Measurements from ENCODE around the gene ARHGEF37. TPM values are rescaled to one million over a fixed set of nuclear protein-coding genes. Genes with fewer than 3 reads are reported as not detected.
"Not testable (repeated sequence)": the region's sequence is repeated elsewhere in the genome, so short reads cannot be mapped to it uniquely, and the experiment has no call there.

Gene ARHGEF37
- total RNA-seq, 2 donors from 2014 or later: 14.2 to 23.5 TPM

DNA sequence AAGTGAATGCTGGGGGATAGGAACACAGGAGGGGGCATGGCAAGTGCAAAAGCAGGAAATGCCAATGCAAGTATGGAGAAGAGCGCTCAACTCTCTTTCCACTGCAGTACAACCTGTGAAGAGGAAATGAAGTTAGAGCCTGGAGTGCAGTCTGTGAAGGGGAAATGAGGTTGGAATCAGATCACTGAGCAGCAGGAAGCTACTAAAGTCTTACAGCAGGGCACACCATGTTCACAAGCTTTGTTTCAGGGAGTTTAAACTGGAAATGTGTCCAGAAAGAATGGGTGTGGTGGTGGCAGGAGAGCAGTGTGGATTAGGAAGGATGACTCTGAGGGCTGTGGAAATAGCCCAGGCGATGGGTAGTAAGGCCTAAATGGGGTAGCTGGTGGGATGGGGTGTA lies 15.4 kb downstream of the ARHGEF37 start:
- intact Hi-C loops (cut with DNase I, micrococcal nuclease): no loop called here
- ATAC-seq (peak; percentile 68), DNase-seq (no peak)

DNA sequence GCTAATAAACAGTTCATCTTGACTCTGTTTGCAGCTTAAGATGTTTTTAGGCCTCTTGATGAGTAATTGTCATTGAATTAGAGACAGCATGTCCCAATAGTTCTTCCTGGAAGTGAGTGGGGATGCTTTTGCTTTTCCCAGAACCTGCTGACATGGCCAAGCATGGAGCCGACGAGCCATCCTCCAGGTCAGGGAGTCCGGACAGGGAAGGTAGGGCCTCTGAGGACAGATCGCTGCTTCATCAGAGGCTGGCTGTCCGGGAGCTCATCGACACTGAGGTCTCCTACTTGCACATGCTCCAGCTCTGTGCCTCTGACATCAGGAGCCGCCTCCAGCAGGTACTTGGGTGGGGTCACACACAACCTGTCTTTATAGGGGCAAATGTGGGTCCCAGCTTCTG lies 16.3 kb downstream of the ARHGEF37 start:
- ATAC-seq (no peak), DNase-seq (no peak)
- intact Hi-C loops (cut with DNase I, micrococcal nuclease): no loop called here

DNA sequence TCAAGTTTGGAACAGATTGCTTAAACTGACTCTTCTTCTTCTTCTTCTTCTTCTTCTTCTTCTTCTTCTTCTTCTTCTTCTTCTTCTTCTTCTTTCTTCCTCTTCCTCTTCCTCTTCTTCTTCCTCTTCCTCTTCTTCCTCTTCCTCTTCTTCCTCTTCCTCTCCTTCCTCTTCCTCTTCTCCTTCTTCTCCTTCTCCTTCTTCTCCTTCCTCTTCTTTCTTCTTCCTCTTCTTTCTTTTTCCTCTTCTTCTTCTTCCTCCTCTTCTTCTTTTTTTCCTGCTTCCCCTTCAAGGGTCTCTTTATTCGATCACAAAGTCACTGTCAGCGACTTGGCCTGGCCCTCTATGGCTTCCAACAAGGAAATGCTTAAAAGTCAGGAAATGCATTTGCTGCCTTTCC lies 16.9 kb downstream of the ARHGEF37 start:
- ATAC-seq; intact Hi-C loops (cut with DNase I, micrococcal nuclease): not testable (repeated sequence)

DNA sequence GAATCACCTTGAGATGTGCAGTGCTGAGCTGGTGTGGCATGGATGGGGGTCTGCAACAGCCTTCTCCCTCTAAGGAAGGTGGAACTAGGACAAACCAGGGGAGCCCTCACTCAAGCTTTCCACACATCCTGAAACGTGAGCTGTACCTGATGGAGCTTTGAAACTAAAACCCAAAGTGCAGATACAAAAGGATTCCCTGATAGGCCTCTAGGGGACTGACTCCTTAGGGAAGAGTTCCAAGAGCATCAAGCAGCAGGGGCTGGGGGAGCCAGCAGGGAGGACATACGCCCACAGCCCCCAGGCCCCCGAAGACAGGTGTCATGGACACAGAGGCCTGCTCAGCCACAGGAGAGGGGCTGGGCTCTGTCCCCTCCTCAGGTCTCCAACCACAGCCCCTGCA lies 17.7 kb downstream of the ARHGEF37 start:
- DNase-seq (no peak), ATAC-seq (no peak)
- intact Hi-C loops (cut with DNase I, micrococcal nuclease): no loop called here

More for the DNA sequence above, 16.9 kb downstream of the ARHGEF37 start:
- not testable (repeated sequence) for DNase-seq

DNA sequence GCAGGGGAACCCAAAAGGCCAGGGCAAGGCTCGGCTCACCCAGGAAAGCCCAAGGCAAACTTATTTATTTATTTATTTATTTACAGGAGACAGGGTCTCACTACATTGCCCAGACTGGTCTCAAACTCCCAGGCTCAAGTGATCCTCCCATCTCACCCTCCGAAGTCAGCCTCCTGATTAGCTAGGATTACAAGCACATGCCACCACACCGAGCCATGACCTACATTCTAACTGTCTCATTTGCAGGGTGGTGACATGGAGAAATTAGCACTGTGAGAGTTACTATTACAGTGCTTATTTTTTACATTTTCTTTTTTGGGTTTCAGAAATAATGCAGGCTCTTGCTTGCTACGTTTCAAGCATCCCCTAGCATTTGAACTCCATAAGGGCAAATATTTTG lies 18.1 kb downstream of the ARHGEF37 start:
- DNase-seq (no peak), ATAC-seq (no peak)
- intact Hi-C loops (cut with DNase I, micrococcal nuclease): no loop called here

DNA sequence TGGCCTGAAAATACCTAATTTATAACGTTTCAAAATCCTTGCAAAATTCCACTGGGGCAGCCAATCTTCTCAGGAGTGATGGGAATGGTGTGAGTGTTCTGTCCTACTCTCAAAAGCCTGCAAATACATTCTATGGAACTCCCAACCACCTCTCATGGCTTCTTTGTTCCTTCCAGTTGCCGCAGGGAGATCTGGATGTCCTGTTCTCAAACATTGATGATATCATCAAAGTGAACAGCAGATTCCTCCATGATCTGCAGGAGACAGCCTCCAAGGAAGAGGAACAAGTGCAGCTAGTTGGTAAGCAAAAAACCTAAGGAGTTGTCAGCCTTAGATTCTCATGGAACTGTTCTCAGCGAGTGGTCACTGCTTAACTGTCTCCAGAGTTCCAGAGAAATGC lies 19.6 kb downstream of the ARHGEF37 start:
- DNase-seq (no peak), ATAC-seq (no peak)
- intact Hi-C loops (cut with DNase I, micrococcal nuclease): no loop called here

DNA sequence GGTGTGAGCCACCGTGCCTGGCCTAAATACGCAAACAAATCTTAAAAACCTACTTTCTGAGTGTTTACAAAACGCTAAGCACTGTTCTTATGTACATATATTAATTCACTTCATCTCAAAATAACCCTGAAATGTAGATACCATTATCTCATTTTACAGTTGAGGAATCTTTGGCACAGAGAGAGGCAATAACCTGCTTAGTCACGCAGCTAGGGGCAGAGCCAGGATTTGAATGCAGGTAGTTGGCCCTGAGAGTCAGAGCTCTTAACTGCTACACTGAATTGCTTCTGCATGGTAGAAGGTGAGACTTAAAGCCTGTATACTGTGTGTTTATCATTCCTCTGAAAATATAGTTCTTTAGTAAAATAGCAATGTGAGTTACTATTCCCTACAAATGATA lies 21.9 kb downstream of the ARHGEF37 start:
- intact Hi-C loops (cut with DNase I, micrococcal nuclease): no loop called here
- DNase-seq (no peak), ATAC-seq (peak; percentile 66)

DNA sequence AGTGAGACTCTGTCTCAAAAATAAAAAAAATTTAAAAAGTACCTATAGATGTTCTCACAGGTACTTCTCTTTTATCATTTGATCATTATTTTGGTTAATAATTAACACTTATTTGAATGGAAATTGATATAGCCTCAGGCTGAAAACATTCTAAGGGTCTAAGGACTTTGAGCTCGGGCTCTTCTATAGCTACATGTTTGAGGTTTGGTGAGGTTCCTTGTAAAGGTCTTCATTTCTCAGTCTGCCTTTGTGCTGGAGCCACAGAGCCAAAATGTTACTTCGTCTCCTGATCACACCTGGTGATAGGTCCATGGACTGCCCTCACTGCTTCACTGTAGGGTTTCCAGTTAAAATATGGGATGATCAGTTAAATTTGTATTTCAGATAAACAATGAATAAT lies 22.6 kb downstream of the ARHGEF37 start:
- DNase-seq (no peak), ATAC-seq (peak; percentile 21)
- intact Hi-C loops (cut with DNase I, micrococcal nuclease): no loop called here

DNA sequence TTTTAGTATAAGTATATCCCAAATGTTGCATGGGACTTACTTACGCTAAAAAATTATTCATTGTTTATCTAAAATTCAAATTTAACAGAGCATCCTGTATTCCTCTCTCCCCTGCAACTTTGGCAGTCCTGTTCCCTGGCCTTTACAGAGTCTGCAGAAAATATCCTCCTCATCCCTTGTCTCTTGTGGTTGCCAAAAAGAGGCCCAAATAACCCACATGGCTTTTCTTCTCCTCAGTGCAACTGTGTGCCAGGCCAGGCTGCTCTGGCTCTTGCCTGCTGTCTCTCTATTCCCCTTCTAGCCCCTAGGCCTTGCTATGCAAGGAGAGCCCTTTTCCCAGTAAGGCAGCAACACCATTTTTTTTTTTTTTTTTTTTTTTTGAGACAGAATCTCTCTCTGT lies 23.0 kb downstream of the ARHGEF37 start:
- DNase-seq: no peak
- intact Hi-C loops (cut with DNase I, micrococcal nuclease): no loop called here
- ATAC-seq: no peak

DNA sequence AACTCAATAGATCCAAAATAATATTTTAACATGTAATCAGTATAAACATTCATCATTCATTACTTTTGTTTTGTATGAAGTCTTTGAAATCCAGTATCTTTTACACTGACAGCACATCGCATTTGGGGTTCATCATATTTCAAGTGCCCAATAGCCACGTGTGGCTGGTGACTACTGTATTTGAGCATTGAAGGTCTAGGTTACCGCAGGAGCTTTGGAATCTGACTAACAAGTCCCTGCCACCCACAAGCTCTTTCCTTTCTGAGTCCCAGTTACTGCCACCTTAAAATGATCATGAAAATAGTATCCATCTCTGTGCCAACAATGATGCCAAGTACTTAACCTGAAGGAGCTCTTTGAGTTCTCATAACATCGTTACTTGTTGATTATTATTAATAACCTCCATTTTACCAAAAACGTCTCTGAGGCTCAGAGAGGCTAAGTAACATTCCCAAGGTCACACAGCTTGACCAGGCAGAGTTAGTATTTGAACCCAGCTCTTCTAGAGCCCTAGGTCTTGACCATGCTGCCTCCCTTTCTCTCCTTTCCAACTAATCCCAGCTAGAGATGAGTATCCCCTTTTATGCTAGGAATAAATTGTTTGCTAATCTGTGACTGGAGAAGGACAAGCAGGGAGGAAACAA lies 24.2 kb downstream of the ARHGEF37 start:
- intact Hi-C loops (cut with DNase I, micrococcal nuclease): no loop called here
- DNase-seq: no peak
- no peak for ATAC-seq

DNA sequence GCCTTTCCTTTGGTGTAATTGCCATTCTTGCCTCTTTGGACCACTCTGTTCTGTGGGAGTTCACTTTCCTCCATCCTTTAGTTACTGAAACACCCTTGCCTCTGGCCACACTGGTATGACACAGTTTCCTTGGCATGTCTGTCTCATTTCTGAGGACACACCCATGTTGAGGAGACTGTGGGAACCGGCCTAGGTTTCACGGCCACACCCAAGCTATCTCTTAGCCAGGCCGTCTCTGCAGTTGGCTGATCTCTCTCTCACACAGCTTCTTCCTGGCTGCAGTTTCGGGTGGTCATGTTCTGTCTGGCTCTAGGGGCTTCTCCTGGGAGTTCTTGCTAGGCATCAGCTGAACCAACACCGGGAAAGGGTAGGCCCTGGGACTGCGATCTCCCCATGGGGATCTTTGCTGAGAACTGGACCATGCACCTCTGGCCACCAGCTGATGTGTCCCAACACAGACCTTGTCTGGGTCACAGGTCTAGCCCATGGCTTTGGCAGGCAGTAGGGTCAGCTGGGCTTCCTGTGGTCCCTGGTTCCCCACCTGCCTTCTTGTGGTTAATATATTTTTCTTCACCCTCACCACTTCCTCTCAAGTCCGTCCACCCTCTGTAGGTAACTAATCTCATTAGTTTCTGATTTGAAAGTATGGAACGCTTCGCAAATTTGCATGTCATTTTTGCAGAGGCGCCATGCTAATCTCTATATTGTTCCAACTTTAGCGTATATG lies 24.9 kb downstream of the ARHGEF37 start:
- intact Hi-C loops (cut with DNase I, micrococcal nuclease): no loop called here
- ATAC-seq (peak; percentile 88), DNase-seq (peak; percentile 63 to 85)

DNA sequence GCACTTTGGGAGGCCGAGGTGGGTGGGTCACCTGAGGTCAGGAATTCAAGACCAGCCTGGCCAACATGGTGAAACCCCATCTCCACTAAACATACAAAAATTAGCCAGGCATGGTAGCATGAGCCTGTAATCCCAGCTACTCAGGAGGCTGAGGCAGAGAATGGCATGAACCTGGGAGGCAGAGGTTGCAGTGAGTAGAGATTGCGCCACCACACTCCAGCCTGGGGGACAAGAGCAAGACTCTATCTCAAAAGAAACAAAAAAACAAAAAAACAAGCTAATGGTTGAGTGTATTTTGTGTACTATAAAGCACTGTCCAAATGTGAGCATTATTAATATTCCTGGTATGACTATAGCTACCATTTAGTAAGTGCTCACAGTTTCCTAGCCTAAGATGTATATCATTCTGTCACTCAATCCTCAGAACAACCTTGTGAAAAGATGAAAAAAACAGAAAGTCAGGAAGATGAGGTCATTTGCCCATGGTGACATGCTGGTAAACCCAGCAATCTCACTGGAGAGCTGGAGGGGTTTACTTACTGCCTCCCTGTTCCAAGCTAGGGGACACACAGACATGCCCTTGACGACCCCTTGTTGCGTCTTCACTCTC lies 27.7 kb downstream of the ARHGEF37 start:
- intact Hi-C loops (cut with DNase I, micrococcal nuclease): no loop called here
- ATAC-seq (no peak), DNase-seq (no peak)

DNA sequence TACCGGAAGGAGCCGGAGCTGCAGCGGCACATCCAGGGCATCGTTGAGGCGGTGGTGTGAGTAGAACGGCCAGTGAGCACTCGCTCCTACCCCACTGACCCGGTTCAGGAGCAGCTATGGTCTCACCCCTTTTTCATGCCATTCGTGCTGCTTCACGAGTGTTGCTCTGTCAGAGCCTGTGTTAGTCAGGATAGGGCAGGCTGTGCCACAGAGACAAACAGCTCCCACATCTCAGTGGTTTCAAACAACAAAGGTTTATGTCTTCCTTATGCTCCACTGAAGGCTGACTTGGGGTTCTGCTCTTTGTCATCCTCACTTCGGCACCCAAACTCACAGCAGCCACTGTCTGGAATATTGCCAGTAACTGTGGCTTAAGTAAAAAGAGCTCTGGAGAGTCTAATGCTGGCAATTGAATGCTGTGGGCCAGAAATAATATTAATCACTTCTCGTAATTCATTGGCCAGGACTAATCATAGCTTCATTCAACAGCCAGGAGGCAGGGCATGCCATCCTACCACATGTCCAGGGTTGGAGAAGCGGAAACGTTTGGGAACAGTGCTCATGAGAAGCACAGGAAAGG lies 28.4 kb downstream of the ARHGEF37 start:
- DNase-seq (no peak), ATAC-seq (no peak)
- intact Hi-C loops (cut with DNase I, micrococcal nuclease): no loop called here

DNA sequence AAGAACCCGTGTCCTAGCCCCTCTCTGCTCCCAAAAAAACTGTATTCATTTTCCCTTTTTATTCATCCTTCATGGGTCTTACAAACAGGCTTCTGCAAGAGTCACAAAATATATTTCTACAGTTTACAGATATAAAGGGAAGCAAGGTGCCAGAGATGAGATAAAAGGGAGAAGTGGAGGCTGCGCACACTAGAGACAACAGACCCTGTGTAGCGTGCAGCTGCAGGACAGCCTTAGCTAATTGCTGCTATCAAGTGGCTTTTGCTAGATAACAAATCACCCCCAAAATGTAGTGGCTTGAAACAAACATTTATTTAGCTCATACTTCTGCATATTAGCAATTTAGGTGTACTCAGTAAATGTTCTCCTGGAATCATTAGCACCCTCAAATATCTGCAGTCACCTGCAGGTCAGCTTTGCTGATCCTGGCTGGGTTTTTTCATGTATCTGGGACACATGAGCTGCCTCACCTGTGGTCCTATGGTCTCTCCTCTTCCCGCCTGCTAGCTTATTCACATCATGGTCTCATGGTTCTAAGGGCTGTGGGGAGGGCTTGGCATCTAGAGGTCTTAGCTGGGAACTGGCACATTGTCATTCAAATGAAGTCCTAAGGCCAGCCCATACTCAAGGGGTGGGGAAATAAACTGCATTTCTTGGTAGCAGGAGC lies 29.4 kb downstream of the ARHGEF37 start:
- intact Hi-C loops (cut with DNase I, micrococcal nuclease): no loop called here
- peak; percentile 37 for ATAC-seq
- DNase-seq: no peak

DNA sequence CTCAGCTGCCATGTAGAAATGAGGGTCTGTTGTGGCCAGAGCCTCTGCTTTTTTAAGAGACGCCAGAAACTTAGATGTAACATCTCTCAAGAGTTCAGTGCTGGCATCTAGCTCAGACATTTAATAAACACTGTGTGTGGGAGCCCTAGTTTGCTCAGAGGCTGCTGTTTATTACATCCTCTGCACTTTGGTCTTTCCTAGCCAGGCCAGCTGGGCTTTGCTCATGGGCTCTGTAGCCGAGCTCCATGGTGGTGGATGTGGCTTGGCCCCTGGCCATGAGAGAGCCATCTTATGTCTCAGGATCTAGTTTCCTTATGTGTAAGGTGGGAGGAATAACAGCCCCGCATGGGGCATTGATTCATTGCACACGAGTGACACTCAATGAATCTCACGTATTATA lies 30.0 kb downstream of the ARHGEF37 start:
- intact Hi-C loops (cut with DNase I, micrococcal nuclease): no loop called here
- DNase-seq (peak; percentile 84 to 86), ATAC-seq (peak; percentile 90)

DNA sequence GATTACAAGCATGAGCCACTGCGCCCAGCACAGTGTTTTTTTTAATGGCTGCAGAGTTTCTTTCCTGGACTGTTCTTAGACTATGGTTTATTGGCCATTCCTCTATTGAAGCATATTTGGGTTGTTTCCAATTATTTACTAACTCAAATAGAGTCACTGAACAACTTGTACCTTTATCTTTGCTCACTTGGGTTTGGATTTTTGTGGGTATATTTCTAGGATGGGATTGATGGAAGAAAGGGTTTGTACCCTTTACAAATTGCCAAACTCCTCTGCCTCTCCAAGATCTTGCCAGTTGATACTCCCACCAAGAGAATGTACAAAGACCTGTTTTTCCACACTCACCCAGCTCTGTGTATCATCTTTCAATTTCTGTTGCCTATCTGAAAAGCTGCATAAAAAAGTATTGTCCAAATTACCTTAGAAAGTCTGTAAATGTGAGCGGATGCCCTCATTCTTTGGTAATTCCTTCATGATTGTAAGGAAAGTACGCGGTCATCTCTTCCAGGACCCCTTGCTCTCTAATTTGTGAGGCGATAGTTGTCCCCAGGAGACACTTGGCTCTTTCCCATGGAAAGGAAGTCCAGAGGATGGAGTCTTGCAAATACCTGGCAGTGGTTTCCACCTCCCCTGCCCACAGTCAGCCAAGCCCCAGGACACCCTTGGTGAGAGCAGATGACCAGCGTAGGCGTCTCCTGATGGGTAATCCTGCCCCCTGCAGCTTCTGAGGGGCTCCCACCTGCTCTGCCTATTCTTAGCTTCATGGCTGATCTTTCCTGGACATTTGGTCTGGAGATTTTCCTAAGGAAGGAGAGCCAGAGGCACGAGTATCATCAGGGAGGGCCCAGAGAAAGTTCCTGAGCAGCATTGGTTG lies 33.0 kb downstream of the ARHGEF37 start:
- ATAC-seq (no peak), DNase-seq (no peak)
- intact Hi-C loops (cut with DNase I, micrococcal nuclease): no loop called here

DNA sequence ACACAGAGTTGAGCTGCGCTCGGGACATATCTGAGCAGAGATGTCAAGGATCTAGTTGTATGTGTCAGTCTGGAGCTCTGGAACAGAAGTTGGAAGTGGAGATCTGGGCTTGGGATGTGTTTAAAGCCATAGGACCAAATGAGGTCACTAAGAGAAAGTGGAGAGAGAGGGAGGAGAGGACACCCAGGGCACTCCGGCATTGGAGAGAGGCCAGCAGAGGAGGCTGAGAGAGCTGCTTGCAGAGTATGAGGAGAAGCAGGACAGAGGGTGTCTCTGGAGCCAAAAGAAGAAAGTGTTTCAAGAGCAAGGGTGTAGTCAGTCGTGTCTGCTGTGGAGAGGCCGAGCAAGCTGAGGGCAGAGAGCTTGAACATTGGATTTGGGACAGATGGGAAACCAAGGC lies 34.7 kb downstream of the ARHGEF37 start:
- intact Hi-C loops (cut with DNase I, micrococcal nuclease): no loop called here
- peak in 1 of 2 donors; percentile 71 for DNase-seq
- no peak for ATAC-seq

DNA sequence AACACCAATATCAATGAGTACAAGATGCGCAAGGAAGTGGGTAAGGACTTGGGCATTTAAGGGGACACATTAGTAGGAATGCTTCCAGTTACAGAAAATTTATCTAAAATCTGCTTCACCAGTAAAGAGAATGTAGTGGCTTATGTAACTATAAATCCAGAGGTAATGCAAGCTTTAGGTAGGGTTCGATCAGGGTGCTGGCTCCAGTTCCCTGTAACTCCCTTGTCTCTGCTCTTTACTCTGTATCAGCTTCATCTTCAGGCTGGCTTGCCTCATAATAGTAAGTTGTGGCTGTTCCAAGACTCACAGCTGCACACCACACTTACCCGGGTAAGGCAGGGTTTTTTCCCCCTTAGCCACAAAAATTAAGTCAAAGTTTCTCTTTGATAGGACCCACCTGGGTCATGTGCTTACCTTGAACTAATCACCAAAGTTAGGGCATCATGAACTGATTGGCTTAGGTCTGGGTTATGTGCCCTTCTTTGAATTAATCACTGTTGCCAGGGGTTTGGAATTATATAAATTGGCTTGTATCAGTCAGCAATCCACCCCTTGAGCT lies 35.5 kb downstream of the ARHGEF37 start:
- DNase-seq (no peak), ATAC-seq (no peak)
- intact Hi-C loops (cut with DNase I, micrococcal nuclease): no loop called here
